Type B pancreatic cell (in vitro differentiated cells): ENCODE measurements around the gene CCNG2. TPM values are rescaled to one million over a fixed set of nuclear protein-coding genes. Genes with fewer than 3 reads are reported as not detected.

Source experiments
- DNase-seq: peaks from one replicate; pipeline ENCODE4 v3.0.0; 2021; ENCODE audit warnings: mixed read lengths; ENCODE audit not compliant: unreplicated experiment; ENCODE audit errors: extremely low spot score
- H3K27ac Mint-ChIP-seq: 2 replicates; pipeline ENCODE4 v1.8.0; 2021; ENCODE audit warnings: mild to moderate bottlenecking, mixed read lengths
- H3K27me3 Mint-ChIP-seq: 2 replicates; pipeline ENCODE4 v1.8.0; 2021; ENCODE audit warnings: mixed read lengths
- H3K36me3 Mint-ChIP-seq: 2 replicates; pipeline ENCODE4 v1.8.0; 2021; ENCODE audit warnings: mixed read lengths
- H3K4me1 Mint-ChIP-seq: one replicate; pipeline ENCODE4 v1.8.0; 2021; ENCODE audit warnings: mixed read lengths; ENCODE audit not compliant: unreplicated experiment
- H3K4me3 Mint-ChIP-seq: 2 replicates; pipeline ENCODE4 v1.8.0; 2021; ENCODE audit warnings: mild to moderate bottlenecking, mixed read lengths
- H3K9me3 Mint-ChIP-seq: 2 replicates; pipeline ENCODE4 v1.8.0; 2021; ENCODE audit warnings: mixed read lengths
- long read RNA-seq: library from polyadenylated mRNA; unstranded; transcript quantifications from one replicate; pipeline ENCODE4 v2.0.0, GENCODE V29; 2020
- total RNA-seq: library from RNA; stranded (reverse); gene quantifications from 2 replicates; pipeline ENCODE4 v1.2.1, GENCODE V29; 2021; ENCODE audit warnings: low replicate concordance
- TF ChIP-seq, protein P1 (sequence below): fragments of 200-600 bp; sonication (generic); conservative IDR thresholded peaks from 2 replicates; pipeline ENCODE4 v1.5.0; 2021; ENCODE audit warnings: antibody characterized with exemption, mild to moderate bottlenecking

CCNG2 gene, protein sequence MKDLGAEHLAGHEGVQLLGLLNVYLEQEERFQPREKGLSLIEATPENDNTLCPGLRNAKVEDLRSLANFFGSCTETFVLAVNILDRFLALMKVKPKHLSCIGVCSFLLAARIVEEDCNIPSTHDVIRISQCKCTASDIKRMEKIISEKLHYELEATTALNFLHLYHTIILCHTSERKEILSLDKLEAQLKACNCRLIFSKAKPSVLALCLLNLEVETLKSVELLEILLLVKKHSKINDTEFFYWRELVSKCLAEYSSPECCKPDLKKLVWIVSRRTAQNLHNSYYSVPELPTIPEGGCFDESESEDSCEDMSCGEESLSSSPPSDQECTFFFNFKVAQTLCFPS
- 53.0 and 67.9 TPM in 2 replicates for total RNA-seq
- long read RNA-seq, full-length matches to known transcripts = 4 of 19 reads
- long read RNA-seq, partial matches to known transcripts = 4 of 19 reads
- long read RNA-seq, other reads (novel, unspliced or antisense) = 11 of 19 reads

DNA sequence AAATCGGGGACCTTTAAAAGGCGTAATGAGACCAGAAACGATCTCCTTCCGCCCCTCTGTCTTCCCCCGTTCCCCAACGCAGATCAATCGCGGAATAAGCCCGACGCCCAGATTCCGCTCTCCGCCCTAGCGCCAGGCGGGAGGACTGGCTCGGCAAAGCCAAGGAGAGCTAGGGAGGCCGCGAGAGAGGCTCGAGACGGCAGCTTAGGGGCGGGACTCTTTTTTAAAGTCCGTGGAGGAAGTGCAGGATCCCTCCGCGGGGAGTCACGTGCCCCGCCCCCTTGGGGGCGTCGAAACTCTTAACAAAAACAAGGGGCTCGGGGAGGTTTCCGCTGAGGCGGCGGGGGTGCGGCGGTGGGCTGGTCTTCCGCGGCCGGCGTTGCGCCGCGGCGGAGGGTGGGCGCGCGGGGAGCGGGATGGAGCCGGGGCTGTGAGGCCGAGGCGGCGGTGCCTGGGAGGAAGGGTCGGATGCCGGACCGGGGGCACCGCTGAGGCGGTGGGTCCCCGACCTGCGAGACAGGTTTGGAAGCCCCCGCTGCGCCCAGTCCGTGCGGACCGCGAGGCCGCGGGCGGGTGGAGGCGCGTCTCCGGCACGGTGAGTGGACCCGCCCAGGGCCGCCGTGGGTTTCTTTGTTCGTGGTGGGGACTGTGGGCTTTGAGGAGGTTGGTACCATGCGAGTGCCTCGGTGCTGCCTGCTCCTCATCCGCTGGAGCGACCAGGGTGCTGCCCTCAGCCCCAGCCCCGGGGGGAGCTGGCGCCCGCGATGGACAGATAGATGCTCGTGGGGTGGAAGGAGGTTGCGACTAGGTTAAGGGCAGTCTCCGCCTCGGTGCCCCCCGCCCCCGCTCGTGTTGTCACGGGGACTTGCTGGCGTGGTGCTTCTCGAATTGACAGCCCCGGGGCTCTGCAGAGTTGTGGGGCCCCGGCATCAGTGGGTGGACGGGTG lies at the start of gene CCNG2:
Gene CCNG2, plus strand, starts transcription at position 296 of the 947 bp plus-strand sequence. CDS start 1,326 bp downstream, outside the sequence.
- peak; percentile 93 for DNase-seq
- Mint-ChIP-seq H3K27ac (peak within 1 kb of the TSS; percentile 100), H3K4me1 (peaks cover 41% of the 10 kb centered on the region), H3K4me3 (peak within 1 kb of the TSS; percentile 99), H3K9me3 (no peaks in the 10 kb centered on the region), H3K36me3 (peaks cover 16% of the 10 kb centered on the region), H3K27me3 (peaks cover 7% of the 10 kb centered on the region)
- TF ChIP-seq, protein P1, sequence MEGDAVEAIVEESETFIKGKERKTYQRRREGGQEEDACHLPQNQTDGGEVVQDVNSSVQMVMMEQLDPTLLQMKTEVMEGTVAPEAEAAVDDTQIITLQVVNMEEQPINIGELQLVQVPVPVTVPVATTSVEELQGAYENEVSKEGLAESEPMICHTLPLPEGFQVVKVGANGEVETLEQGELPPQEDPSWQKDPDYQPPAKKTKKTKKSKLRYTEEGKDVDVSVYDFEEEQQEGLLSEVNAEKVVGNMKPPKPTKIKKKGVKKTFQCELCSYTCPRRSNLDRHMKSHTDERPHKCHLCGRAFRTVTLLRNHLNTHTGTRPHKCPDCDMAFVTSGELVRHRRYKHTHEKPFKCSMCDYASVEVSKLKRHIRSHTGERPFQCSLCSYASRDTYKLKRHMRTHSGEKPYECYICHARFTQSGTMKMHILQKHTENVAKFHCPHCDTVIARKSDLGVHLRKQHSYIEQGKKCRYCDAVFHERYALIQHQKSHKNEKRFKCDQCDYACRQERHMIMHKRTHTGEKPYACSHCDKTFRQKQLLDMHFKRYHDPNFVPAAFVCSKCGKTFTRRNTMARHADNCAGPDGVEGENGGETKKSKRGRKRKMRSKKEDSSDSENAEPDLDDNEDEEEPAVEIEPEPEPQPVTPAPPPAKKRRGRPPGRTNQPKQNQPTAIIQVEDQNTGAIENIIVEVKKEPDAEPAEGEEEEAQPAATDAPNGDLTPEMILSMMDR = no peak

DNA sequence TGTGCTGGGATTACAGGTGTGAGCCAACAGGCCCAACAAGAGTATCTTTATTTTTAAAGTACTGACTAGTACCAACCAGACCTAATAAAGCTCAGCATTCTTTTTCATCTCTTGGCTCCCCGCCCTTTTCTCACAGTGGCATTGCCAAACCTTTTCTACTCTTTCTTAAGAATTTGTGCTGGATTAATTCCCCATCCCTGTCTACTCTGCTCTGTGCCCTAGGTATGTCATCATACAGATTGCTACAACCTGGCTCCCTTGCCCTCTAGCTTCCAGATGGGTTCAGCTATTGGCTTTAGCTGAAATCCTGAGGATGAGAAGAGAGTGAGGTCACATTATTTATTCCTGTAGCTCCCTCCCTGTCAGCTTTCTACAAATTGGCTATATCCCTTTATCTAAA lies 46.3 kb upstream of the CCNG2 start:
- no peaks in the 10 kb centered on the region for H3K9me3 Mint-ChIP-seq
- H3K27me3 Mint-ChIP-seq = peaks cover 3% of the 10 kb centered on the region
- no peaks in the 10 kb centered on the region for H3K36me3 Mint-ChIP-seq
- no peak overlapping the region for H3K4me3 Mint-ChIP-seq
- TF ChIP-seq, protein P1 = no peak
- H3K27ac Mint-ChIP-seq = no peak overlapping the region
- H3K4me1 Mint-ChIP-seq = no peaks in the 10 kb centered on the region
- DNase-seq = no peak

DNA sequence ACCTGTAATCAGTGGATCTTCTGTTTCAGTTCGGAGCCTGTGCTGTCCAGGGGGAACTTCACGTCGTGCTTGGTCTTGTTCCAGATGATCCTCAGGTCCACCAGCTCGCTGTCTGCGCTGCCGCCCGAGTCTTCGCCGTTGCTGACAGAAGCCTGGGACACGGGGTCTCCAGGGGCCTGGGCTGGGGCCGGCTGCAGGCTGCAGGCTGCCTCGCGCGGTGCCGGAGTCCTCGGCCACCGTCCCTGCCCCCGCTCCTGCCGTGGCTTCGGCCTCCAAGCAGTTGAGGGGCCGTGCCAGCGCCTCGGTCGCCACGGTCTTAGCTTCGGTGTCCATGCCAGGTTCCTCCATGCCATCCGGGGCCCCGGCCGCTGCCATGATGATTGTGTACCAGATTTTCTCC lies 43.9 kb upstream of the CCNG2 start:
- H3K36me3 Mint-ChIP-seq = no peaks in the 10 kb centered on the region
- no peak overlapping the region for H3K27ac Mint-ChIP-seq
- peaks cover 8% of the 10 kb centered on the region for H3K9me3 Mint-ChIP-seq
- DNase-seq = no peak
- no peak overlapping the region for H3K4me3 Mint-ChIP-seq
- no peaks in the 10 kb centered on the region for H3K4me1 Mint-ChIP-seq
- peaks cover 1% of the 10 kb centered on the region for H3K27me3 Mint-ChIP-seq
- TF ChIP-seq, protein P1 = no peak

DNA sequence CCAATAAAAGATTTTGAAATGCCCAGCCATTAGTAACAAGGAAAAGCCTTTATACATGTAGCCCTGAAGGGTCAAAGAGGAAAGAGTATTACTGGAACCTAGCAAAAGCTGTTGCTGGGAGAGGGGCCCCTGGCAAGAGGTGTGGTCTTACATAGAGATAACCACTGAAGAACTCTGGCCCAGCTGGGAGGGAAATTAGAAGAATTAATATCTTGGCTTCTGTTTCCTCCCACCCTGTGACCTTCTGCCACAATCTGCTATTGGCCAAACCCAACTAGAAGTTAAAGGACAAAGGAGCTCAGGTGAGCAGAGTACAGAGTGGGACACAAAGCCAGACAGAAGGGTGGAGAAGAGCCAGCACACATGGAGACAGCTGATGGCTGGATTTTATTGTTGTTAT lies 39.3 kb upstream of the CCNG2 start:
- H3K27me3 Mint-ChIP-seq = no peaks in the 10 kb centered on the region
- H3K9me3 Mint-ChIP-seq = peaks cover 8% of the 10 kb centered on the region
- H3K4me1 Mint-ChIP-seq = peaks cover 13% of the 10 kb centered on the region
- H3K4me3 Mint-ChIP-seq = no peak overlapping the region
- no peak for DNase-seq
- TF ChIP-seq, protein P1 = no peak
- H3K36me3 Mint-ChIP-seq = no peaks in the 10 kb centered on the region
- no peak overlapping the region for H3K27ac Mint-ChIP-seq

DNA sequence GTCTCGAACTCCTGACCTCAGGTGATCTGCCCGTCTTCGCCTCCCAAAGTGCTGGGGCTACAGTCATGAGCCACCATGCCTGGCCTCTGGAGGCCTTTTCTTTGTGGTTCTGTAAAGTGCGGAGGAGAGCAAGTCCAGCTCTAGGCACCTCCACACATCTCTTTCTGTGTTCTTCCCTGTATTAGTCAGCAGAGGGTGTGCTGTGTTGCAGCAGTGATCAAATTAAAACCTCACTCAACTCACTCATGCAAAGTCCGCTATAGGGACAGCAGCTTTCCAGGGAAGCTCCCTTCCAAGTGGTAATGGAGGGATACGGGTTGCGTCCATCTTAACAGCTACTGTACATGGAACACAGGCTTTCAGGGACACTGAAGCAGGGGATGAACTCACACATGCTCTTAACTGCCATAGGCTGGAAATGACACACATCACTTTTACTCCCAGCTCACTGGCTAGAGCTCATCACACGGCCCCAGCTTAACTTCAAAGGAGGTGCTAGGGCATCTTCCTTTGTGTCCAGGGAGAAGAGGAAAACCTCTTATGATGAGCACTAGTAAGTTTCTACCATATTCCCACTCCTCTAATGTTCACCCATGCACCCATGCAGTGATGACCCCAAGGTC lies 36.0 kb upstream of the CCNG2 start:
- peaks cover 28% of the 10 kb centered on the region for H3K4me1 Mint-ChIP-seq

More for the DNA sequence above, 36.0 kb upstream of the CCNG2 start:
- Mint-ChIP-seq H3K36me3 (no peaks in the 10 kb centered on the region), H3K27ac (no peak overlapping the region), H3K4me3 (no peak overlapping the region), H3K9me3 (peaks cover 8% of the 10 kb centered on the region), H3K27me3 (no peaks in the 10 kb centered on the region)
- no peak for DNase-seq
- TF ChIP-seq, protein P1 = no peak
